NB4 (cell line): Measurements from ENCODE around the gene NPAS3.

Experiments
- CTCF ChIP-seq: IDR thresholded peaks from one replicate; pipeline ENCODE4 v1.5.1; 2012; ENCODE audit warnings: low read depth, low read length
- MAX ChIP-seq: IDR thresholded peaks from 2 replicates; pipeline ENCODE4 v1.6.1; 2011; ENCODE audit warnings: low read depth, low read length

- no peak for TF ChIP-seq CTCF
- TF ChIP-seq MAX, result no peak
Measured at GRCh38 chr14:33194551-33194950, 255.9 kb downstream of the NPAS3 start.
